Endothelial cell (in vitro differentiated cells): Measurements from ENCODE around the gene SMYD4. TPM values are rescaled to one million over a fixed set of nuclear protein-coding genes. Genes with fewer than 3 reads are reported as not detected.

ENCODE experiments used
- DNase-seq: peaks from one replicate; pipeline ENCODE4 v3.0.0; 2021; ENCODE audit warnings: low spot score
- H3K27ac Mint-ChIP-seq: one replicate; pipeline ENCODE4 v1.8.0; 2021; ENCODE audit warnings: mixed read lengths, inconsistent platforms; ENCODE audit not compliant: unreplicated experiment
- H3K27me3 Mint-ChIP-seq: one replicate; pipeline ENCODE4 v1.8.0; 2021; ENCODE audit warnings: mild to moderate bottlenecking, moderate library complexity, mixed read lengths, inconsistent platforms; ENCODE audit not compliant: unreplicated experiment
- H3K36me3 Mint-ChIP-seq: one replicate; pipeline ENCODE4 v1.8.0; 2021; ENCODE audit warnings: mild to moderate bottlenecking, low read depth, mixed read lengths, inconsistent platforms; ENCODE audit not compliant: unreplicated experiment
- H3K4me1 Mint-ChIP-seq: one replicate; pipeline ENCODE4 v1.8.0; 2021; ENCODE audit warnings: mild to moderate bottlenecking, mixed read lengths, inconsistent platforms; ENCODE audit not compliant: unreplicated experiment
- H3K4me3 Mint-ChIP-seq: one replicate; pipeline ENCODE4 v1.8.0; 2021; ENCODE audit warnings: mild to moderate bottlenecking, mixed read lengths, inconsistent platforms; ENCODE audit not compliant: unreplicated experiment
- H3K9me3 Mint-ChIP-seq: one replicate; pipeline ENCODE4 v1.8.0; 2021; ENCODE audit warnings: mixed read lengths, inconsistent platforms; ENCODE audit not compliant: unreplicated experiment
- CTCF ChIP-seq: fragments of 200-600 bp; sonication (generic); IDR thresholded peaks from one replicate; pipeline ENCODE4 v1.5.0; 2021; ENCODE audit warnings: antibody characterized with exemption; ENCODE audit not compliant: unreplicated experiment
- total RNA-seq: library from RNA; stranded (reverse); fragmentation: NEBNext Ultra II Directional; extraction: Animal tissue kit (Norgen Biotek cat#: 25700); gene quantifications from one replicate; pipeline ENCODE4 v1.2.1, GENCODE V29; 2021; ENCODE audit not compliant: unreplicated experiment

The SMYD4 gene
- total RNA-seq, 1 donor from 2014 or later, result 19.3 TPM

GRCh38 chr17:1872254-1872653 is 42.6 kb upstream of the SMYD4 start:
- Mint-ChIP-seq H3K4me1 (peaks cover 3% of the 10 kb centered on the region), H3K9me3 (no peaks in the 10 kb centered on the region), H3K36me3 (peaks cover 26% of the 10 kb centered on the region), H3K27me3 (peaks cover 2% of the 10 kb centered on the region), H3K27ac (no peak overlapping the region), H3K4me3 (no peak overlapping the region)
- no peak for TF ChIP-seq CTCF
- DNase-seq, result no peak

- Mint-ChIP-seq H3K9me3 (no peaks in the 10 kb centered on the region), H3K4me1 (peaks cover 3% of the 10 kb centered on the region), H3K27me3 (peaks cover 2% of the 10 kb centered on the region), H3K36me3 (peaks cover 21% of the 10 kb centered on the region), H3K4me3 (no peak overlapping the region), H3K27ac (no peak overlapping the region)
- DNase-seq, result no peak
- TF ChIP-seq CTCF, result no peak
These were observed 42.1 kb upstream of the SMYD4 start for GRCh38 chr17:1871756-1872155.

GRCh38 chr17:1870592-1870991 is 40.9 kb upstream of the SMYD4 start:
- Mint-ChIP-seq H3K9me3 (no peaks in the 10 kb centered on the region), H3K4me1 (peaks cover 3% of the 10 kb centered on the region), H3K4me3 (no peak overlapping the region), H3K27ac (no peak overlapping the region), H3K36me3 (peaks cover 18% of the 10 kb centered on the region), H3K27me3 (peaks cover 2% of the 10 kb centered on the region)
- TF ChIP-seq CTCF, result no peak
- DNase-seq, result no peak

- peaks cover 4% of the 10 kb centered on the region for H3K36me3 Mint-ChIP-seq
- H3K27ac Mint-ChIP-seq, result no peak overlapping the region
- H3K4me3 Mint-ChIP-seq, result no peak overlapping the region
- no peaks in the 10 kb centered on the region for H3K9me3 Mint-ChIP-seq
- DNase-seq, result no peak
- TF ChIP-seq CTCF, result no peak
- H3K4me1 Mint-ChIP-seq, result peaks cover 3% of the 10 kb centered on the region
- H3K27me3 Mint-ChIP-seq, result peaks cover 2% of the 10 kb centered on the region
These were observed 38.4 kb upstream of the SMYD4 start for GRCh38 chr17:1868090-1868489.

GRCh38 chr17:1867307-1867706 is 37.6 kb upstream of the SMYD4 start:
- Mint-ChIP-seq H3K4me3 (no peak overlapping the region), H3K27ac (no peak overlapping the region), H3K4me1 (peaks cover 3% of the 10 kb centered on the region), H3K9me3 (no peaks in the 10 kb centered on the region), H3K36me3 (no peaks in the 10 kb centered on the region), H3K27me3 (peaks cover 2% of the 10 kb centered on the region)
- no peak for TF ChIP-seq CTCF
- no peak for DNase-seq
